AG04450 (cell line): Measurements from ENCODE around the gene ZNF688. TPM values are rescaled to one million over a fixed set of nuclear protein-coding genes. Genes with fewer than 3 reads are reported as not detected.
A peak's percentile ranks its signal among the peaks of the same experiment; 100 is the strongest.

Experiments used
- CTCF ChIA-PET: fragments of 300-600, 350-600 bp; formaldehyde crosslinking; extraction: SDS; loops from one replicate; lab custom pipeline; 2022; ENCODE audit warnings: antibody characterized with exemption, inconsistent platforms; lab: Charles Lee
- POLR2A ChIA-PET: fragments of 350-600 bp; formaldehyde crosslinking; extraction: SDS; loops from one replicate; lab custom pipeline; 2021; ENCODE audit warnings: antibody characterized with exemption, inconsistent platforms; lab: Yijun Ruan, JAX
- DNase-seq: peaks from one replicate; pipeline ENCODE4 v3.0.0-alpha.2; 2011; ENCODE audit warnings: low read depth, low spot score
- H3K27ac ChIP-seq: one replicate; pipeline ENCODE4 v1.5.1; 2012; ENCODE audit warnings: low read depth, low read length, control low read depth
- H3K27me3 ChIP-seq: one replicate; pipeline ENCODE4 v1.6.0; 2012; ENCODE audit warnings: low read length; ENCODE audit not compliant: control insufficient read depth, insufficient read depth
- H3K4me3 ChIP-seq: 2 replicates; pipeline ENCODE4 v1.5.1; 2011; ENCODE audit warnings: mild to moderate bottlenecking, low read depth, low read length, control low read depth
- H3K9me3 ChIP-seq: 2 replicates; pipeline ENCODE4 v1.5.1; 2012; ENCODE audit warnings: low read length; ENCODE audit not compliant: control insufficient read depth, insufficient read depth
- CTCF ChIP-seq: IDR thresholded peaks from 2 replicates; pipeline ENCODE4 v1.5.1; 2011; ENCODE audit warnings: low read depth, low read length, control low read depth, inconsistent platforms
- polyA minus RNA-seq: library from RNA; depleted of rRNA, polyadenylated mRNA; stranded (reverse); fragments of >200 nt; gene quantifications from 2 replicates; pipeline ENCODE4 v1.2.3, GENCODE V29; 2011; rRNA and poly(A)+ RNA removed
- polyA plus RNA-seq: library from polyadenylated mRNA; depleted of rRNA; stranded (reverse); fragments of >200 nt; gene quantifications from 2 replicates; pipeline ENCODE4 v1.2.3, GENCODE V29; 2011; rRNA removed

Gene ZNF688
- 5.5 and 6.8 TPM in 2 replicates for polyA plus RNA-seq
- 1.1 and 2.3 TPM in 2 replicates for polyA minus RNA-seq

- no peak for TF ChIP-seq CTCF
- peak; percentile 91 for DNase-seq
- H3K4me3 ChIP-seq: peak within 1 kb of the TSS; percentile 69
- H3K9me3 ChIP-seq: no peaks in the 10 kb centered on the region; the same call in 1 of the 2 replicates
- H3K27ac ChIP-seq: peak within 1 kb of the TSS; percentile 65
- ChIA-PET POLR2A (interaction anchor here (0.7 to 2.2 kb wide), 14 partner anchors 13 to 164 kb away, joined by 3 to 12 read pairs (median 4); partner anchors contain the start of genes FBRS, PRR14, SEPHS2 and ZNF747), CTCF (interaction anchor here (1.0 to 1.2 kb wide), 2 partner anchors 57 to 162 kb away, joined by 3 read pairs; no protein-coding TSS in a partner anchor)
- no peaks in the 10 kb centered on the region for H3K27me3 ChIP-seq
Measured at GRCh38 chr16:30571445-30572322, at the start of gene ZNF688. Gene ZNF688, minus strand, starts transcription at chr16:30571714. Its CDS starts 85 bp downstream, at chr16:30571629.

- POLR2A ChIA-PET: interaction anchor here (0.6 kb wide), 1 partner anchor 14 kb away, joined by 3 read pairs; no protein-coding TSS in a partner anchor
- H3K4me3 ChIP-seq: no peak overlapping the region
- no peak overlapping the region for H3K27ac ChIP-seq
- H3K27me3 ChIP-seq: peaks cover 24% of the 10 kb centered on the region
- peaks cover 22% of the 10 kb centered on the region for H3K9me3 ChIP-seq
- no peak for TF ChIP-seq CTCF
- DNase-seq: no peak
- CTCF ChIA-PET: interaction anchor here (1.7 kb wide), 1 partner anchor 22 kb away, joined by 3 read pairs; no protein-coding TSS in a partner anchor
Measured at GRCh38 chr16:30620169-30620568, 48.7 kb upstream of the ZNF688 start.

- ChIA-PET CTCF (interaction anchor here (1.7 kb wide), 1 partner anchor 21 kb away, joined by 3 read pairs; no protein-coding TSS in a partner anchor), POLR2A (no interaction called here)
- no peak for DNase-seq
- no peak for TF ChIP-seq CTCF
- Histone ChIP-seq H3K27ac (no peak overlapping the region), H3K4me3 (no peak overlapping the region), H3K9me3 (peaks cover 19% of the 10 kb centered on the region), H3K27me3 (peaks cover 24% of the 10 kb centered on the region)
Measured at GRCh38 chr16:30619638-30620037, 48.1 kb upstream of the ZNF688 start.

DNA sequence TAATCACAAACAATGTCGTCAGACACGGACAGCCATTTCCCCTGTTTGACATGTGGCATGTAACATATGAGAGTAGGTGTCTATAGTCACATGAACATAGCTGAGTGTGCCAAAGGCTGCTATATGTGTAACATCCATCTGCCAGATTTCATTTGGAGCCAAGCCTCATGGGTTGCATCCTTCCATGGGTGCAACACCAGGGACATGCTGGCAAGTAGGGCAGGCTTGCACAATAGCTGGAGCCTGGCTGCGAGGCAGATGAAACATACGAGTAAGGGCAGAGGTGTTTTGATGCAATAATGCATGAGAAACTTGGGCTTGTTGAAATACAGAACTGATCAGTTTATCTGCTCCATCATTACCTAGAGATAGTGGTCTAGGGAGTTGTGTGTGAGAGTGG lies 47.7 kb upstream of the ZNF688 start:
- no peak for DNase-seq
- CTCF ChIA-PET: interaction anchor here (0.8 kb wide), 1 partner anchor 190 kb away, joined by 3 read pairs; the partner anchor contains the start of gene DCTPP1
- Histone ChIP-seq H3K9me3 (peaks cover 15% of the 10 kb centered on the region), H3K27ac (no peak overlapping the region), H3K4me3 (no peak overlapping the region), H3K27me3 (peaks cover 21% of the 10 kb centered on the region)
- POLR2A ChIA-PET: no interaction called here
- TF ChIP-seq CTCF: no peak
